ENCODE measurements around the gene RTN4R. TPM values are rescaled to one million over a fixed set of nuclear protein-coding genes. Genes with fewer than 3 reads are reported as not detected.

The RTN4R gene
- total RNA-seq, 4 donors from 2014 or later = 1.8 to 2.2 TPM; not detected in 2

DNA sequence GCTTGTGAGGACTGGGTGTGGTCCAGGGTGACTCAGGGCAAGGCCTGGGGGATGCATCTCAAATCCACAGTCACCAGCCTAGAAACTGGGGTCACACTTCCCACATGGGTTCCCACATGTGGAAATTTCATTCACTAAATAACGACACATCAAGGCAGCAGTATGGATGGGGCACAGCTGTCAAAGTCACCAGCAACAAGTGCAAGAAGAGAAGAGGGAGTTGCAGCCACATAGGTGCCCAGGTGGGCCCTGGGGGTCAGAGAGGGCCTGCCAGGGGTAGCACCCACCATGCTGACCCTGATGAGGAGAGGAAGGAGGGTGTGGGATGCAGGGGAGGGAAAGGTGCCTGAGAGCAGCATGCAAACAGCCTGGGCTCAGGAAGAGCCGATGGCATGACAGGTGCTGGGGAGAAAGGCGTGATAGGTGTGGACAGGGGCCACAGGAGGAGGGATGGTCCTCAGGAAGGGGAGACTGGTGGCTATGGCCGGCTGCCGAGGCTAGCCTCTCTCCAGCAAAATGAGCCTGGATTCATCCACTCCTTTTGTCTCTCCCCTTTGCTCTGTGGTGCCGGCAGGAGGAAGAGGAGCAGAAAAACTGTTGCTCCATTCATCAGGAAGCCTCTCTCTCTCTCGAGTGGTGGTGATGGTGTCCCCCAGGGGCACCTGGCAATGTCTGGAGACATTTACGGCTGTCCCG, 29.4 kb upstream of the RTN4R start:
- Histone ChIP-seq H3K9me3 (no peaks in the 10 kb centered on the region), H3K36me3 (no peaks in the 10 kb centered on the region), H3K4me3 (no peak overlapping the region), H3K4me1 (peaks cover 12 to 20% (median 19%) of the 10 kb centered on the region in 4 donors), H3K27ac (replicated peaks in 1 of 4) (no peak overlapping the region), H3K27me3 (peaks cover 0 to 18% (median 0%) of the 10 kb centered on the region in 4 donors)
- 71% methylated on average over 8 of the region's 9 CpGs for WGBS
- no peak for DNase-seq (ENCODE audit: extremely low spot score)
- TF ChIP-seq EP300 (IDR thresholded peaks at IDR 0.05) (no peak), POLR2AphosphoS5 (IDR thresholded peaks at IDR 0.05) (no peak)
- TF ChIP-seq, protein P1, sequence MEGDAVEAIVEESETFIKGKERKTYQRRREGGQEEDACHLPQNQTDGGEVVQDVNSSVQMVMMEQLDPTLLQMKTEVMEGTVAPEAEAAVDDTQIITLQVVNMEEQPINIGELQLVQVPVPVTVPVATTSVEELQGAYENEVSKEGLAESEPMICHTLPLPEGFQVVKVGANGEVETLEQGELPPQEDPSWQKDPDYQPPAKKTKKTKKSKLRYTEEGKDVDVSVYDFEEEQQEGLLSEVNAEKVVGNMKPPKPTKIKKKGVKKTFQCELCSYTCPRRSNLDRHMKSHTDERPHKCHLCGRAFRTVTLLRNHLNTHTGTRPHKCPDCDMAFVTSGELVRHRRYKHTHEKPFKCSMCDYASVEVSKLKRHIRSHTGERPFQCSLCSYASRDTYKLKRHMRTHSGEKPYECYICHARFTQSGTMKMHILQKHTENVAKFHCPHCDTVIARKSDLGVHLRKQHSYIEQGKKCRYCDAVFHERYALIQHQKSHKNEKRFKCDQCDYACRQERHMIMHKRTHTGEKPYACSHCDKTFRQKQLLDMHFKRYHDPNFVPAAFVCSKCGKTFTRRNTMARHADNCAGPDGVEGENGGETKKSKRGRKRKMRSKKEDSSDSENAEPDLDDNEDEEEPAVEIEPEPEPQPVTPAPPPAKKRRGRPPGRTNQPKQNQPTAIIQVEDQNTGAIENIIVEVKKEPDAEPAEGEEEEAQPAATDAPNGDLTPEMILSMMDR (IDR thresholded peaks at IDR 0.05) = no peak
- intact Hi-C loops (cut with DNase I) = no loop called here

DNA sequence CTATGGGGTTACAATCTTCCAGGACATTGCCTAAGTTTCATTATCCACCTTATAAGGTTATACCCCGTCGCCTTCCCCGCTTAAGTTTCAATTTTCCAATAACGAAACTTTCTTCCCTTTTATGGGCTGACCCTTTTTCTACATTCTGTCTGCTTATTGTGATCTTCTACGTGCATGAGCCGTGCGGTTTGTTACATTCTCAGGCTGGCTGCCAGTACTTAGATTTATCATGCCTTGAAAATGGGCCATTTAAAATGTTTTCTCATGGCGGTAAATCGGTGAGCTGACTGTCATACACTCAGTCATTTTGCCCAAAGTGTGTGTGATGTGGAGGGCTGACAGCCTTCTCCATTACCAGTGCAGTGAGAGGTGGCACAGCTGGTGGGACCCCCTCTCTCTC, 28.5 kb upstream of the RTN4R start:
- no peak overlapping the region for H3K4me3 ChIP-seq
- H3K4me1 ChIP-seq = peaks cover 12 to 20% (median 19%) of the 10 kb centered on the region in 4 donors
- H3K27ac ChIP-seq (replicated peaks in 1 of 4) = no peak overlapping the region
- H3K9me3 ChIP-seq = no peaks in the 10 kb centered on the region
- DNase-seq (ENCODE audit: extremely low spot score) = no peak
- intact Hi-C loops (cut with DNase I) = no loop called here
- TF ChIP-seq, protein P1 (IDR thresholded peaks at IDR 0.05) = no peak
- TF ChIP-seq EP300 (IDR thresholded peaks at IDR 0.05) = no peak
- no peak for TF ChIP-seq POLR2AphosphoS5 (IDR thresholded peaks at IDR 0.05)
- TF ChIP-seq POLR2A (IDR thresholded peaks at IDR 0.05; ENCODE audit: low read depth) = no peak
- H3K27me3 ChIP-seq = peaks cover 0 to 8% (median 0%) of the 10 kb centered on the region in 4 donors
- 80% methylated on average over 9 of the region's 9 CpGs for WGBS
- H3K36me3 ChIP-seq = no peaks in the 10 kb centered on the region

DNA sequence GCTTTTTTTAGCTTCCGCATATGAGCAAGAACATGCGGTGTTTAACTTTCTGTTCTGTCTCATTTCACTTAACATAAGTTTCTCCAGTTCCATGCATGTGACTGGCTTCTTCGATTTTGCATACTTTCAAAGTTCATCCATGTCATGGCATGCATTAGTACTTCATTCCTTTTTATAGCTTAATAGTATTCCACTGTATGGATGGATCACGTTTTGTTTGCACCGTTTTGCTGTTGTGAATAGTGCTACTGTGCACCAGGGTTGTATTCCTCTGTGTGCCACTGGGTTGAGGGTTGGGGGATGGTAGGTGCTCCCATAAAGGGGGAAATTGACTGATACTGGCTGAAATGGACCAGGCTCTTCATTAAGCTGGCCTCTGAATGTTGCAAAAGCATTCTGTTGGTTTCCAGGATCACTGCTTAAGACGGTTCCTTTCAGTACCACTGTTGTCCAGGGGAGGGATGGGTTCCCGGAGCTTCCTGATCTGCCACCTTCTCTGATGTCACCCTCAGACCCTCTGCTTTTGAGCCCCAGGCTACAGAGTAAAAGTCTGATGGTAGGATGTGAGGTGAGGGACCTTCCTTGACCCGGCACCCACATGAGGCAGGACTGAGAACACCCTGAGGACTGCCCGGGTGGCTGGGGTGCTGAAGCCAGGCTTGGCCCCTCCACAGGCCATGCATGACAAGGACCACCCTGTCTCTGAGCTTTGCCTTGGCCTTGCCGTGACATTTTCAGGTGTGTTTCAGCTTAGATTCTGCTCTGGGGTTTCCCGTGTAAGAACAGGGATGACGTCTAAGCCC, 27.3 kb upstream of the RTN4R start:
- Histone ChIP-seq H3K9me3 (no peaks in the 10 kb centered on the region), H3K27ac (replicated peaks in 1 of 4) (no peak overlapping the region), H3K27me3 (peaks cover 0 to 10% (median 0%) of the 10 kb centered on the region in 4 donors), H3K4me1 (peaks cover 12 to 20% (median 19%) of the 10 kb centered on the region in 4 donors), H3K4me3 (no peak overlapping the region), H3K36me3 (no peaks in the 10 kb centered on the region)
- intact Hi-C loops (cut with DNase I) = no loop called here
- 85% methylated on average over 11 of the region's 12 CpGs for WGBS
- no peak for DNase-seq (ENCODE audit: extremely low spot score)
- TF ChIP-seq POLR2AphosphoS5 (IDR thresholded peaks at IDR 0.05) = no peak

DNA sequence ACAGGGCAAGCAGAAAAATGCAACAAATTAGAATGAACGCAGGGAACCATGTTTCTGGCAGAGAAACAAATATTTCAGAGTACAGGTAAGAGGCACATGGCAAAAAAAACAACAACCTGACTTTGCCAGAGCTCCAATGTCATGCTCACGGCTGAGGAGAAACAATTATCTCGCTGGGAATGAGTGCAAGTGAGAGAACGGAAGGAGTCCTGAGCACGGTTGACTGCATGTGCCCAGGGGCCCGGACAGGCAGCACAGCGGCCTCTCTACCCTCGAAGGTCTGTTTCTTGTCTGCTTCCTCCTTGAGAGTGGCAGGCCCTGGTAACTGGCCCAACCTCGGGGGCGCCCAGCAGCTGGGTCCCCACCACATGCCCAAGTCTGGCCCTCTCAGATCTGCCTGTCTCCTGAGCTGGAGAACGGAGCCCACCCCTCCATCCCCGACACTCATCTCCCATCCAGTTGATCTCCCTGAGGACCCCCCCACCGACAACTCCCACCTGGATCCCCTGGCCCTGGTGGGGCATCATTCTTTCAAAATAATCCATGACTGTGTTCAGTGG, 24.6 kb upstream of the RTN4R start:
- Histone ChIP-seq H3K27ac (replicated peaks in 1 of 4) (no peak overlapping the region), H3K9me3 (no peaks in the 10 kb centered on the region), H3K27me3 (peaks cover 0 to 18% (median 0%) of the 10 kb centered on the region in 4 donors), H3K4me1 (no peaks in the 10 kb centered on the region), H3K4me3 (no peak overlapping the region), H3K36me3 (no peaks in the 10 kb centered on the region)
- TF ChIP-seq, protein P1 (IDR thresholded peaks at IDR 0.05) = no peak
- no peak for TF ChIP-seq POLR2A (IDR thresholded peaks at IDR 0.05; ENCODE audit: low read depth)
- TF ChIP-seq EP300 (IDR thresholded peaks at IDR 0.05) = no peak
- no peak for TF ChIP-seq POLR2AphosphoS5 (IDR thresholded peaks at IDR 0.05)
- no peak for DNase-seq (ENCODE audit: extremely low spot score)
- intact Hi-C loops (cut with DNase I) = no loop called here
- 70% methylated on average over 12 of the region's 13 CpGs for WGBS

DNA sequence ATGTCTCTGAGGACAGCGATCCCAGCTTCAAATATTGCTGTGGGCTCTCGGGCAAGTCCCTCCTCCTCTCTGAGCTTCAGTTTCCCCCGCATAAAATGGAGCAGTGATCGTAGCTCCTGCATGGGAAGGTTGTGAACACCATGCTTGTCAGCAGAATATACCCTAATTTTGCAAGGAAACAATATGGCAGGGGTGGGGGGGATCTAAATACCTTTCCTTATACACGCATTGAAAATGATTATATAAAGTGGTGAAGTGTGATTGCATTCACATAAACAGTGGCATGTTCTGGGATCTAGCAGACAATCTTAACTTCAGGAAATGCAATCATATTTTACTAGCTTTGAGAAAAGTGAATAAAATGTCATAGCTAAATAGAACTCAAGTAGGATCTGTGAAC, 24.0 kb upstream of the RTN4R start:
- no peaks in the 10 kb centered on the region for H3K36me3 ChIP-seq
- no peak overlapping the region for H3K27ac ChIP-seq (replicated peaks in 1 of 4)
- TF ChIP-seq, protein P1 (IDR thresholded peaks at IDR 0.05) = no peak
- TF ChIP-seq POLR2AphosphoS5 (IDR thresholded peaks at IDR 0.05) (no peak), EP300 (IDR thresholded peaks at IDR 0.05) (no peak), POLR2A (IDR thresholded peaks at IDR 0.05; ENCODE audit: low read depth) (no peak)
- no peak overlapping the region for H3K4me3 ChIP-seq
- peaks cover 0 to 18% (median 0%) of the 10 kb centered on the region in 4 donors for H3K27me3 ChIP-seq
- intact Hi-C loops (cut with DNase I) = no loop called here
- 68% methylated on average over 5 of the region's 5 CpGs for WGBS
- DNase-seq (ENCODE audit: extremely low spot score) = no peak
- no peaks in the 10 kb centered on the region for H3K4me1 ChIP-seq
- H3K9me3 ChIP-seq = no peaks in the 10 kb centered on the region
